WTC11 (cell line): ENCODE measurements around the gene ACBD6. TPM values are rescaled to one million over a fixed set of nuclear protein-coding genes. Genes with fewer than 3 reads are reported as not detected.

Experiments used
- ATAC-seq: fragments of 200-7000 bp; cut with Tn5 transposase; 2 replicates; pipeline ENCODE4 v1.10.0; 2021; ENCODE audit warnings: mild to moderate bottlenecking, moderate library complexity
- CTCF ChIA-PET: fragments of 300-600 bp; sonication (Branson Sonifier 250); formaldehyde crosslinking; loops from one replicate; lab custom pipeline; 2021; ENCODE audit warnings: antibody characterized with exemption; lab: Charles Lee
- POLR2A ChIA-PET: fragments of 350-600 bp; sonication (Branson Sonifier 250); formaldehyde crosslinking; loops from one replicate; lab custom pipeline; 2021; ENCODE audit warnings: antibody characterized with exemption; lab: Charles Lee
- DNase-seq: peaks from one replicate; pipeline ENCODE4 v3.0.0; 2021; ENCODE audit warnings: low spot score
- H3K27ac Mint-ChIP-seq: 2 replicates; pipeline ENCODE4 v1.8.0; 2021; ENCODE audit warnings: mixed read lengths
- H3K27me3 Mint-ChIP-seq: 2 replicates; pipeline ENCODE4 v1.8.0; 2021; ENCODE audit warnings: low read depth, mild to moderate bottlenecking, moderate library complexity, mixed read lengths
- H3K36me3 Mint-ChIP-seq: 2 replicates; pipeline ENCODE4 v1.8.0; 2021; ENCODE audit warnings: mixed read lengths
- H3K4me1 Mint-ChIP-seq: 2 replicates; pipeline ENCODE4 v1.8.0; 2022; ENCODE audit warnings: mixed read lengths
- H3K4me3 Mint-ChIP-seq: 2 replicates; pipeline ENCODE4 v1.8.0; 2021; ENCODE audit warnings: mild to moderate bottlenecking, moderate library complexity, mixed read lengths
- H3K9me3 Mint-ChIP-seq: 2 replicates; pipeline ENCODE4 v1.8.0; 2021; ENCODE audit warnings: mixed read lengths
- ATF1 ChIP-seq: sonication (generic); formaldehyde crosslinking; IDR thresholded peaks from 2 replicates; pipeline ENCODE4 v1.8.1; 2023; ENCODE audit warnings: mild to moderate bottlenecking, moderate library complexity, missing genetic modification reagents
- CBFB ChIP-seq: sonication (generic); formaldehyde crosslinking; IDR thresholded peaks from 2 replicates; pipeline ENCODE4 v1.8.1; 2022; ENCODE audit warnings: mild to moderate bottlenecking, low read depth, missing genetic modification reagents
- CREM ChIP-seq: sonication (generic); formaldehyde crosslinking; IDR thresholded peaks from 2 replicates; pipeline ENCODE4 v1.8.1; 2022; ENCODE audit warnings: mild to moderate bottlenecking, missing genetic modification reagents, moderate library complexity
- FOXP1 ChIP-seq: sonication (generic); formaldehyde crosslinking; IDR thresholded peaks from 2 replicates; pipeline ENCODE4 v1.8.0; 2022; ENCODE audit warnings: missing genetic modification reagents, mild to moderate bottlenecking, moderate library complexity, borderline replicate concordance
- IRF2 ChIP-seq: sonication (generic); formaldehyde crosslinking; IDR thresholded peaks from 2 replicates; pipeline ENCODE4 v1.8.0; 2022; ENCODE audit warnings: low read depth, missing genetic modification reagents, borderline replicate concordance
- JAZF1 ChIP-seq: fragments of 250-450 bp; sonication (Bioruptor Pico); IDR thresholded peaks from 2 replicates; pipeline ENCODE4 v1.9.0; 2021; ENCODE audit warnings: moderate library complexity, mild to moderate bottlenecking, inconsistent platforms
- ZBTB21 ChIP-seq: sonication (generic); formaldehyde crosslinking; IDR thresholded peaks from 2 replicates; pipeline ENCODE4 v1.8.1; 2023; ENCODE audit warnings: mild to moderate bottlenecking, missing genetic modification reagents, borderline replicate concordance
- ZNF121 ChIP-seq: sonication (generic); formaldehyde crosslinking; IDR thresholded peaks from 2 replicates; pipeline ENCODE4 v1.8.0; 2023; ENCODE audit warnings: missing genetic modification reagents
- ZNF219 ChIP-seq: sonication (generic); formaldehyde crosslinking; IDR thresholded peaks from 2 replicates; pipeline ENCODE4 v1.8.0; 2023; ENCODE audit warnings: missing genetic modification reagents, mild to moderate bottlenecking, borderline replicate concordance
- ZNF232 ChIP-seq: sonication (generic); formaldehyde crosslinking; IDR thresholded peaks from 2 replicates; pipeline ENCODE4 v1.8.0; 2022; ENCODE audit warnings: mild to moderate bottlenecking, missing genetic modification reagents
- ZNF671 ChIP-seq: fragments of 250-450 bp; sonication (Bioruptor Pico); IDR thresholded peaks from 2 replicates; pipeline ENCODE4 v1.8.0; 2021; ENCODE audit warnings: mild to moderate bottlenecking
- total RNA-seq: library from RNA; stranded (reverse); gene quantifications from 3 replicates; pipeline ENCODE4 v1.2.3, GENCODE V29; 2021
- TF ChIP-seq, protein P1 (sequence below): sonication (generic); formaldehyde crosslinking; IDR thresholded peaks from 2 replicates; pipeline ENCODE4 v1.8.0; 2023; ENCODE audit warnings: mild to moderate bottlenecking, missing genetic modification reagents
- TF ChIP-seq, protein P2 (sequence below): fragments of 200-600 bp; IDR thresholded peaks from 2 replicates; pipeline ENCODE4 v1.8.0; 2022; ENCODE audit warnings: antibody characterized with exemption
- TF ChIP-seq, protein P3 (sequence below): sonication (generic); formaldehyde crosslinking; IDR thresholded peaks from 2 replicates; pipeline ENCODE4 v1.8.1; 2023; ENCODE audit warnings: mild to moderate bottlenecking, moderate library complexity, missing genetic modification reagents
- TF ChIP-seq, protein P4 (sequence below): fragments of 250-450 bp; sonication (Bioruptor Pico); IDR thresholded peaks from 2 replicates; pipeline ENCODE4 v1.9.0; 2021; ENCODE audit warnings: mild to moderate bottlenecking
- TF ChIP-seq, protein P5 (sequence below): fragments of 250-450 bp; sonication (Bioruptor Pico); IDR thresholded peaks from 2 replicates; pipeline ENCODE4 v1.8.0; 2021; ENCODE audit warnings: mild to moderate bottlenecking
- TF ChIP-seq, protein P6 (sequence below): sonication (generic); formaldehyde crosslinking; IDR thresholded peaks from 2 replicates; pipeline ENCODE4 v1.8.0; 2022; ENCODE audit warnings: mild to moderate bottlenecking, missing genetic modification reagents
- TF ChIP-seq, protein P7 (sequence below): sonication (generic); formaldehyde crosslinking; conservative IDR thresholded peaks from 2 replicates; pipeline ENCODE4 v1.8.1; 2022; ENCODE audit warnings: mild to moderate bottlenecking, missing genetic modification reagents
- TF ChIP-seq, protein P8 (sequence below): fragments of 250-450 bp; sonication (Bioruptor Pico); conservative IDR thresholded peaks from 2 replicates; pipeline ENCODE4 v1.9.0; 2021; ENCODE audit warnings: mild to moderate bottlenecking
- TF ChIP-seq, protein P9 (sequence below): sonication (generic); formaldehyde crosslinking; IDR thresholded peaks from 2 replicates; pipeline ENCODE4 v1.8.1; 2022; ENCODE audit warnings: missing genetic modification reagents, borderline replicate concordance

The ACBD6 gene
- total RNA-seq, 1 experiment from 2014 or later: 53.5 TPM

DNA sequence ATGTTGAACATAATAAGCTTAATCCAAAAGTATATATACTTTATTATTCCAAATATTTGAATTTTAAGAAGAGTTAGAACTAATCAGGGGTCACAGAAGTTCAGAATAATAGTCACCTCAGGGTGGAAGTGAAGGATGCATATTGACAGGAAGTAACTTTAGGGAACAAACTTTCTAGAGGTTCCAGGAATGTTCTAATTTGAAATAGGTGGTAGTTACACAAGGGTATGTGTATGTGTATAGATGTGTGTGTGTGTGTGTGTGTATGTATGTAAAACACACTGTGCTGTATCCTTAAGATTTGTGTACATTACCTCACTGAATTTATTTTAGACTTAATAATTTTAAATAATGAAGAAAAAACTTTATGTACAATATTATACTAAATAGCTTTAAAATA lies 110.4 kb downstream of the ACBD6 start:
- Mint-ChIP-seq H3K36me3 (peaks cover 32% of the 10 kb centered on the region), H3K27ac (no peak overlapping the region), H3K4me3 (no peak overlapping the region), H3K9me3 (peaks cover 25% of the 10 kb centered on the region), H3K27me3 (no peaks in the 10 kb centered on the region), H3K4me1 (peaks cover 4% of the 10 kb centered on the region; the same call in 1 of the 2 replicates)
- ChIA-PET CTCF (interaction anchor here (1.0 kb wide), 1 partner anchor 213 kb away, joined by 3 read pairs; no protein-coding TSS in a partner anchor), POLR2A (no interaction called here)
- DNase-seq: no peak
- TF ChIP-seq, protein P1, sequence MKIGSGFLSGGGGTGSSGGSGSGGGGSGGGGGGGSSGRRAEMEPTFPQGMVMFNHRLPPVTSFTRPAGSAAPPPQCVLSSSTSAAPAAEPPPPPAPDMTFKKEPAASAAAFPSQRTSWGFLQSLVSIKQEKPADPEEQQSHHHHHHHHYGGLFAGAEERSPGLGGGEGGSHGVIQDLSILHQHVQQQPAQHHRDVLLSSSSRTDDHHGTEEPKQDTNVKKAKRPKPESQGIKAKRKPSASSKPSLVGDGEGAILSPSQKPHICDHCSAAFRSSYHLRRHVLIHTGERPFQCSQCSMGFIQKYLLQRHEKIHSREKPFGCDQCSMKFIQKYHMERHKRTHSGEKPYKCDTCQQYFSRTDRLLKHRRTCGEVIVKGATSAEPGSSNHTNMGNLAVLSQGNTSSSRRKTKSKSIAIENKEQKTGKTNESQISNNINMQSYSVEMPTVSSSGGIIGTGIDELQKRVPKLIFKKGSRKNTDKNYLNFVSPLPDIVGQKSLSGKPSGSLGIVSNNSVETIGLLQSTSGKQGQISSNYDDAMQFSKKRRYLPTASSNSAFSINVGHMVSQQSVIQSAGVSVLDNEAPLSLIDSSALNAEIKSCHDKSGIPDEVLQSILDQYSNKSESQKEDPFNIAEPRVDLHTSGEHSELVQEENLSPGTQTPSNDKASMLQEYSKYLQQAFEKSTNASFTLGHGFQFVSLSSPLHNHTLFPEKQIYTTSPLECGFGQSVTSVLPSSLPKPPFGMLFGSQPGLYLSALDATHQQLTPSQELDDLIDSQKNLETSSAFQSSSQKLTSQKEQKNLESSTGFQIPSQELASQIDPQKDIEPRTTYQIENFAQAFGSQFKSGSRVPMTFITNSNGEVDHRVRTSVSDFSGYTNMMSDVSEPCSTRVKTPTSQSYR: no peak
- TF ChIP-seq, protein P2, sequence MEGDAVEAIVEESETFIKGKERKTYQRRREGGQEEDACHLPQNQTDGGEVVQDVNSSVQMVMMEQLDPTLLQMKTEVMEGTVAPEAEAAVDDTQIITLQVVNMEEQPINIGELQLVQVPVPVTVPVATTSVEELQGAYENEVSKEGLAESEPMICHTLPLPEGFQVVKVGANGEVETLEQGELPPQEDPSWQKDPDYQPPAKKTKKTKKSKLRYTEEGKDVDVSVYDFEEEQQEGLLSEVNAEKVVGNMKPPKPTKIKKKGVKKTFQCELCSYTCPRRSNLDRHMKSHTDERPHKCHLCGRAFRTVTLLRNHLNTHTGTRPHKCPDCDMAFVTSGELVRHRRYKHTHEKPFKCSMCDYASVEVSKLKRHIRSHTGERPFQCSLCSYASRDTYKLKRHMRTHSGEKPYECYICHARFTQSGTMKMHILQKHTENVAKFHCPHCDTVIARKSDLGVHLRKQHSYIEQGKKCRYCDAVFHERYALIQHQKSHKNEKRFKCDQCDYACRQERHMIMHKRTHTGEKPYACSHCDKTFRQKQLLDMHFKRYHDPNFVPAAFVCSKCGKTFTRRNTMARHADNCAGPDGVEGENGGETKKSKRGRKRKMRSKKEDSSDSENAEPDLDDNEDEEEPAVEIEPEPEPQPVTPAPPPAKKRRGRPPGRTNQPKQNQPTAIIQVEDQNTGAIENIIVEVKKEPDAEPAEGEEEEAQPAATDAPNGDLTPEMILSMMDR: no peak
- TF ChIP-seq, protein P3, sequence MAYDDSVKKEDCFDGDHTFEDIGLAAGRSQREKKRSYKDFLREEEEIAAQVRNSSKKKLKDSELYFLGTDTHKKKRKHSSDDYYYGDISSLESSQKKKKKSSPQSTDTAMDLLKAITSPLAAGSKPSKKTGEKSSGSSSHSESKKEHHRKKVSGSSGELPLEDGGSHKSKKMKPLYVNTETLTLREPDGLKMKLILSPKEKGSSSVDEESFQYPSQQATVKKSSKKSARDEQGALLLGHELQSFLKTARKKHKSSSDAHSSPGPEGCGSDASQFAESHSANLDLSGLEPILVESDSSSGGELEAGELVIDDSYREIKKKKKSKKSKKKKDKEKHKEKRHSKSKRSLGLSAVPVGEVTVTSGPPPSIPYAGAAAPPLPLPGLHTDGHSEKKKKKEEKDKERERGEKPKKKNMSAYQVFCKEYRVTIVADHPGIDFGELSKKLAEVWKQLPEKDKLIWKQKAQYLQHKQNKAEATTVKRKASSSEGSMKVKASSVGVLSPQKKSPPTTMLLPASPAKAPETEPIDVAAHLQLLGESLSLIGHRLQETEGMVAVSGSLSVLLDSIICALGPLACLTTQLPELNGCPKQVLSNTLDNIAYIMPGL: no peak
- TF ChIP-seq ZBTB21: no peak
- TF ChIP-seq ZNF671 (CRISPR knock-in tag): no peak
- TF ChIP-seq, protein P4, sequence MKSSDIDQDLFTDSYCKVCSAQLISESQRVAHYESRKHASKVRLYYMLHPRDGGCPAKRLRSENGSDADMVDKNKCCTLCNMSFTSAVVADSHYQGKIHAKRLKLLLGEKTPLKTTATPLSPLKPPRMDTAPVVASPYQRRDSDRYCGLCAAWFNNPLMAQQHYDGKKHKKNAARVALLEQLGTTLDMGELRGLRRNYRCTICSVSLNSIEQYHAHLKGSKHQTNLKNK (CRISPR knock-in tag): no peak
- no peak for TF ChIP-seq FOXP1
- no peak for TF ChIP-seq ZNF121 (CRISPR knock-in tag)
- TF ChIP-seq IRF2 (CRISPR knock-in tag): no peak
- no peak for TF ChIP-seq CBFB (CRISPR knock-in tag)
- TF ChIP-seq, protein P5, sequence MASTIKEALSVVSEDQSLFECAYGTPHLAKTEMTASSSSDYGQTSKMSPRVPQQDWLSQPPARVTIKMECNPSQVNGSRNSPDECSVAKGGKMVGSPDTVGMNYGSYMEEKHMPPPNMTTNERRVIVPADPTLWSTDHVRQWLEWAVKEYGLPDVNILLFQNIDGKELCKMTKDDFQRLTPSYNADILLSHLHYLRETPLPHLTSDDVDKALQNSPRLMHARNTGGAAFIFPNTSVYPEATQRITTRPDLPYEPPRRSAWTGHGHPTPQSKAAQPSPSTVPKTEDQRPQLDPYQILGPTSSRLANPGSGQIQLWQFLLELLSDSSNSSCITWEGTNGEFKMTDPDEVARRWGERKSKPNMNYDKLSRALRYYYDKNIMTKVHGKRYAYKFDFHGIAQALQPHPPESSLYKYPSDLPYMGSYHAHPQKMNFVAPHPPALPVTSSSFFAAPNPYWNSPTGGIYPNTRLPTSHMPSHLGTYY (CRISPR knock-in tag): no peak
- TF ChIP-seq ZNF232: no peak
- TF ChIP-seq, protein P6, sequence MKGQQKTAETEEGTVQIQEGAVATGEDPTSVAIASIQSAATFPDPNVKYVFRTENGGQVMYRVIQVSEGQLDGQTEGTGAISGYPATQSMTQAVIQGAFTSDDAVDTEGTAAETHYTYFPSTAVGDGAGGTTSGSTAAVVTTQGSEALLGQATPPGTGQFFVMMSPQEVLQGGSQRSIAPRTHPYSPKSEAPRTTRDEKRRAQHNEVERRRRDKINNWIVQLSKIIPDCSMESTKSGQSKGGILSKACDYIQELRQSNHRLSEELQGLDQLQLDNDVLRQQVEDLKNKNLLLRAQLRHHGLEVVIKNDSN (CRISPR knock-in tag): no peak
- TF ChIP-seq, protein P7, sequence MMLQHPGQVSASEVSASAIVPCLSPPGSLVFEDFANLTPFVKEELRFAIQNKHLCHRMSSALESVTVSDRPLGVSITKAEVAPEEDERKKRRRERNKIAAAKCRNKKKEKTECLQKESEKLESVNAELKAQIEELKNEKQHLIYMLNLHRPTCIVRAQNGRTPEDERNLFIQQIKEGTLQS (CRISPR knock-in tag): no peak
- TF ChIP-seq ATF1 (CRISPR knock-in tag): no peak
- no peak for TF ChIP-seq CREM (CRISPR knock-in tag)
- TF ChIP-seq, protein P8, sequence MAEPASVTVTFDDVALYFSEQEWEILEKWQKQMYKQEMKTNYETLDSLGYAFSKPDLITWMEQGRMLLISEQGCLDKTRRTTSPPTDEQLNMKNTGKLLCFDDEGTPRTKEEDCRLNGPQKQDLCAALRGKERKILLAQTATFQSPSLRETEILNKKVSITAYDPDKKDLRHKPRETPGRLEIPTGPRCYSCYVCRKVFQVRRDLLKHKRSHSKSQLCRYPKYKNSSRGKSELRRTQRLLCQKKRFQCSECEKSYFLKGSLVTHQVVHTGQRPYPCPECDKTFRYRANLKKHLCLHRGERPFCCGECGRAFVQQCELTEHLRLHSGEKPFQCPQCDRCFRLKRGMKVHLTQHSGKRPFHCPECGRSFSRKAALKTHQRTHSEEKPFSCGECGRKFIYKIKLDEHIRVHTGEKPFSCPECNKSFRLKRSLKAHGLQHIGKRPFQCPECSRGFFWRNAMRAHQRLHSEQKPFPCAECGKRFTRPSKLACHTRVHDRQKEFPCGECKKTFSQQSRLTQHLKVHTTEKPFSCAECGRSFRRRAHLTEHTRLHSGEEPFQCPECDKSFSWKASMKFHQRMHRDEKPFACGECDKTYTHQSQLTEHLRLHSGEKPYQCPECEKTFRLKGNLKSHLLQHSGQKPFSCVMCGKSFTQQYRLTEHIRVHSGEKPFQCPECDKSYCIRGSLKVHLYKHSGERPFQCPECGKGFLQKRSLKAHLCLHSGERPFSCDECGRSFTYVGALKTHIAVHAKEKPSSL (CRISPR knock-in tag): no peak
- no peak for TF ChIP-seq ZNF219
- TF ChIP-seq JAZF1 (CRISPR knock-in tag): no peak
- TF ChIP-seq, protein P9, sequence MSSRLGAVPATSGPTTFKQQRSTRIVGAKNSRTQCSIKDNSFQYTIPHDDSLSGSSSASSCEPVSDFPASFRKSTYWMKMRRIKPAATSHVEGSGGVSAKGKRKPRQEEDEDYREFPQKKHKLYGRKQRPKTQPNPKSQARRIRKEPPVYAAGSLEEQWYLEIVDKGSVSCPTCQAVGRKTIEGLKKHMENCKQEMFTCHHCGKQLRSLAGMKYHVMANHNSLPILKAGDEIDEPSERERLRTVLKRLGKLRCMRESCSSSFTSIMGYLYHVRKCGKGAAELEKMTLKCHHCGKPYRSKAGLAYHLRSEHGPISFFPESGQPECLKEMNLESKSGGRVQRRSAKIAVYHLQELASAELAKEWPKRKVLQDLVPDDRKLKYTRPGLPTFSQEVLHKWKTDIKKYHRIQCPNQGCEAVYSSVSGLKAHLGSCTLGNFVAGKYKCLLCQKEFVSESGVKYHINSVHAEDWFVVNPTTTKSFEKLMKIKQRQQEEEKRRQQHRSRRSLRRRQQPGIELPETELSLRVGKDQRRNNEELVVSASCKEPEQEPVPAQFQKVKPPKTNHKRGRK (CRISPR knock-in tag): no peak
- no peak for ATAC-seq
